Measurements from ENCODE around the gene ADAM19.
"Not testable (repeated sequence)": the region's sequence is repeated elsewhere in the genome, so short reads cannot be mapped to it uniquely, and the experiment has no call there.

The ADAM19 gene

GRCh38 chr5:157431544-157432200 lies 143.9 kb downstream of the ADAM19 start:
- DNase-seq, result peak in 16 of 56 donors; percentile 7 to 88 (median 21)

- not testable (repeated sequence) for DNase-seq
Measured at GRCh38 chr5:157429920-157430319, 145.7 kb downstream of the ADAM19 start.

Data from amygdala (tissue), 56 donors.